ENCODE measurements around the gene ZBTB7B.

Gene ZBTB7B

GRCh38 chr1:155018617-155019348 lies 16.2 kb downstream of the ZBTB7B start:
- FAIRE-seq: no peak

DNA sequence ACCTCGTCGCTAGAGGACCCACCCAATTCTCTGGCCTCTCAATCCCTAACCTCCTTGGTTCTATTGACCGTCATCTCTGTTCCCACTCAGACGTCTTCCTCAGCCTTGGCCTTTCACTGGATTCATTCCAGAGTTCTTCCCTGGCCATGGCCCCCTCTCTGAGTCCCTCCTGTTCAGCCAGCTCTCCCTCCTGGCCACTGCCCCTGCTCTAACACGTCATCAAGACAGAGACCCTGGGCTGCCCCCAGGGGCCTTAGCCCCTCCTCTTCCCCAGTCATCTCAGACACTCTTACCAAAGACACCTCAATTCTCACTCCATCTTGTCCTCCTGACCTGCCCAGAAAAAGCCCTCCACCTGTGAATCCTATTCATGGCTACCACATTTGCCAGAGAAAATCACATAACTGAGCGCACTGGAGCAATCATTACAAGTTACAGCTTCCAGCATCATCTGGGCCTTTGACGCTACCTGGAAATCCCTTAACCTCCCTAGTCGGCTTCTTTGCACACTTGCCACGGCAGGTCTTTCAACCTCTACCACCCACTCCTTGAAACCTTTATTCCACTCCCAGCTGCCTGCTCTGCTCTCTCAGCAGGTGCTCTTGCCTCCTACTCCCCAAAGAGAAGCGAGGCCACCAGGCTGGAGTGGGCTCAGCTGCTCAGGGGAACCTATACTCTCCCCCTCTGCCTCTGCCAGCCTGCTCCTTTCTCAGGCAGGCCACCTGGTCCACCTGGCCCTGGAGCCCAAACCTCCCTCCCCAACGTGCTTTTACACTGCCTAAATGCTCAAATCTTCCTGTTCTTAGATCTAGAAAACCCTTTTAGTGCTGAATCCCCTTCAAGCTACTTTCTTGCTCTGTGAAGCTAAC lies 17.0 kb downstream of the ZBTB7B start:
- no peak for FAIRE-seq

DNA sequence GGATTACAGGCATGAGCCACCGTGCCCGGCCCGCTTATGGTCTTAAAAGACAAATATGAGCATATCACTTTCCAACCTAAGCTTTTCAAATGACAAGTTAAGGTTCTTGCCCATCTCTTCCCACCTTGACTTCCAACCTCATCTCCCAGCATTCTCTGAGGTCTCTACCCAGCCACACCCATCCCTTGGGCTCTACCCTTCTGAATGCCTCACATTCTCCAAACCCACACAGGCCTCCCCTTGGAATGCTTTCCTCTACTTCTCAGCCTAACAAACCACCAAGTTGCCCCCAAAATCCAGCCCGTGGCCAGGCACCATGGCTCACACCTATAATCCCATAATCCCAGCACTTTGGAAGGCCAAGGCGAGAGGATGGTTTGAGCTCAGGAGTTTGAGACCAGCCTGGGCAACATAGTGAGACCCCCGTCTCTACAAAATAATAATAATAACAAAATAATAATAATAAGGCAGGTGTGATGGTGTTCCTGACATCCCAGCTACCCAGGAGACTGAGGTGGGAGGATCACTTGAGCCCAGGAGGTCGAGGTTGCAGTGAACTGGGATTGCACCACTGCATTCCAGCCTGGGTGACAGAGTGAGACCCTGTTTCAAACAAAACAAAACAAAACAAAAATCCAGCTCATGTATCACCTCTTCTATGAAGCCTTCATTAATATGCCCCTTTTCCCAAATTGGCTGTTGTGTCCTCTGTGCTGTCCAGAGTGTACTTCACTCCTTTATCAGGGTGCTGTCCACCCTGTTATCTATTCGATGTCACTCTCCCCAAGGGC lies 19.7 kb downstream of the ZBTB7B start:
- no peak for FAIRE-seq

- FAIRE-seq: no peak
Observed at GRCh38 chr1:155022927-155023236, 20.3 kb downstream of the ZBTB7B start.

- FAIRE-seq: no peak
Observed at GRCh38 chr1:155023627-155024026, 21.0 kb downstream of the ZBTB7B start.

DNA sequence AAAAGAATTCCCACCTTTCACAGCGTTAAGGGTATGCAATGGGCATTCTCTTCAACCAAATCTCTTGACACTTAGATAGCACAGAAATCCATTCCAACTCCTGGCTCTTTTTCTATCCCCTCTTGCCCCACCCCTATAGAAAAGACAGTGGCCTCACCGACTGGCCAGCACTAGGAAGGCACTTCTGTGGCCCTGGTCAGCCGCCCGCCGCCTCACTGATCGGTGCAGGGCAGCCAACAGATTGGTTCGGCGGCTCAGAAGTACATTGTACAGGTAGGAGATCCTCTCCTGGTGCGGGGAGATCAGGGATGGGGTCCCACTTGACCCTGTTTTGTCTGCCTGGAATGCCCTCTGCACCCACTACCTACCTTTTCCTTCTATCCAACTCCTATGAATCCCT lies 21.7 kb downstream of the ZBTB7B start:
- no peak for FAIRE-seq

GRCh38 chr1:155026154-155026553 lies 23.6 kb downstream of the ZBTB7B start:
- FAIRE-seq: no peak

- FAIRE-seq: no peak
Observed at GRCh38 chr1:155026588-155026987, 24.0 kb downstream of the ZBTB7B start.

GRCh38 chr1:155029513-155030242 lies 27.1 kb downstream of the ZBTB7B start:
- no peak for FAIRE-seq

DNA sequence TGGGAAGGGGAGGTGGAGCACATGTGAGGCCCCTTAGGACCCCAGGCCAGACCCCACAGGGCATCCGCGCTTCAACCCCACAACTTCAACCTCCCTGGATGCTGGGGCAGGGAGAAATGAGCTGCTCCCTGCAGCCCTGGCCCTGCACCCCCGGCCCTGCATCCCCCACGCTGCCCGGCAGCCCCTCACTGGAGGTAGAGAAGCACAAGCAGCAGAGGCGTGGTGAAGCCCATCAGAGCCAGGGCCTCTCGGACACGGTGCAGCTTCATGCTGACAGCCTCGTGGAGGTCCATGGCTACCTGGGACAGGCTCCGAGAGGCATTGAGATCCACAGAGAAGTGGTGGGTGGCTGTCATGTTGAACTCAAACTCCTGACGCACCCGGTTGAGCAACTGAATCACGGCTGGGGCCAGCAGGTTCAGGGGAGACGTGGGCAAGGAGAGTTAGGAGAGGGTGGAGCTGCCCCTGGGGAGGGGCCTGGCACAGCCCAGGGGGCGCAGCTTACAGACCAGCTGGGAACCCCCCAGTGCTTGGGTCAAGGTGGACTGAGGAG lies 27.7 kb downstream of the ZBTB7B start:
- FAIRE-seq: no peak

DNA sequence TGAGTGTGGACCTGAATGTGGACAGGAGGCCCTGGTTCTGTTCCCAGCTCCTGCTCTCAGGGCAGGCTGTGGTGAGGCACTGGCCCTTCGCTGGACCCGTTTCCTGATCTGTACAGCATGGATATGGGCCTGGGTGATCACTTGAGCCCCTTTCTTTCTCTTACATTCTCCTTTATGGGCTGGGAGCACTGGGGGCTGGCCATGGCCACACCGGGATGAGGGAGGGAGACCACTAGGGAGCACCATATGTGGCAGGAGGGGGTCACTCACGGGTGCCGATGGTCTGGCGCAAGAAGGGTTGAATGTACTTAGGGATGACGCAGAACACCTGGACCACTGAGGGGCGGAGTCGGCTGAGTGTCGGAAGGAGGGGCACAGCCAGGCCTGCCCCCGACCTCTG lies 28.3 kb downstream of the ZBTB7B start:
- FAIRE-seq: no peak

GRCh38 chr1:155032886-155033285 lies 30.3 kb downstream of the ZBTB7B start:
- no peak for FAIRE-seq

GRCh38 chr1:155033524-155033923 lies 30.9 kb downstream of the ZBTB7B start, which contains the start of the genes DCST1 and DCST2:
TSS of gene DCST1 (plus strand) at chr1:155033824. CDS start at chr1:155034037, 213 bp downstream.
TSS of gene DCST2 (minus strand) at chr1:155033781. CDS start at chr1:155033701, 80 bp downstream.
- no peak for FAIRE-seq

- no peak for FAIRE-seq
Observed at GRCh38 chr1:155034318-155035208, 32.0 kb downstream of the ZBTB7B start.

- no peak for FAIRE-seq
Observed at GRCh38 chr1:155035936-155036335, 33.3 kb downstream of the ZBTB7B start.

DNA sequence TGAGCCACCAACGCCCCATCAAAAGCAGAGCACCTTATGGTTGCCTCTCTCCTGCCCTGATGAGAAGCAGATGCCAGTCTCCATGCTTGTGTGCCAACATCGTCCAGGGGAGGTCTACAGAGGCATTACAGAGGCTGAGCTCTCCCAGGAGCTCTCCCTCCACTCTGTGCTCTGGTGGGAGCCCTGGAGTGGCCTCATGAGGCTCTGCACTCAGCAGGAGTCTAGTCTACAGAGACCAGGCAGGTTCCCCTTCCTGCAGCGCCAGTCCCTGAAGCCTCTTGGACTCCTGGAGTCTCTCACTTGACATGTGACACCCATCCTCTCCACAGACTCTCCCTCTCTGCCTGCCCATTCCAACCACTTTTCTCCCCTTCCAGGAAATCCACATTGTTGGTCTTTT lies 34.4 kb downstream of the ZBTB7B start:
- no peak for FAIRE-seq

GRCh38 chr1:155037851-155038441 lies 35.3 kb downstream of the ZBTB7B start:
- FAIRE-seq: no peak

DNA sequence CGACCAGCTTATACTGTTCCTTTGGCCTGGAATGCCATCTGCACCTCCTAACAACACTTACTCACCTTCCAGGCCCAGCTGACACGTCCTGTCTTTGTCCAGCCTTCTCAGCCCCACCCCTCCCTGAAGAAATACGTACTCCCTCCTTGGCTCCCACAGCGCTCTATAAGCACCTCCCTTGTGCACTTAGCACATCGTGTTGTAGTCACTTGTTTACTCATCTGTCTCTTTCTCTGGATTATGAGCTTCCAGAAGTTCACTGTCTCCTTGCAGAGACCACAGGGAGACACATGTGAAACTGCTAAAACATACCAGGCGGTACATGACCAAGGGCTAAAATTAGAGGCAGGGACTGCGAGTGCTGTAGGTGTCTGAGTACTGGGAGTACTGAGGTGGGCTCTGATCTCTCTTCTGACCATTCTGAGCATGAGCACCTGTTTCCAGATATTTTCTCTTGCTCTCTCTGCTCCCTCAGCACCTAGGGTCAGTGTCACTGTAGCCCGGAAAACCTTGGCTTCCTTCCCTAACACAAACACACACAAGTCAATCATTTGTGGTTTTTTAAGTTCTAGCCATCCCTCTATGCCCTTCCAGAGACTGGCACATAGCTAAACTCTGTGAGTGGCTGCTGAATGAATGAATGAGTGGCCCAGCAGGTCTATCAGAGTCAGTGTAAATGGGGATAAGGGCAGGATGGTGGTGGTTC lies 36.2 kb downstream of the ZBTB7B start:
- no peak for FAIRE-seq

DNA sequence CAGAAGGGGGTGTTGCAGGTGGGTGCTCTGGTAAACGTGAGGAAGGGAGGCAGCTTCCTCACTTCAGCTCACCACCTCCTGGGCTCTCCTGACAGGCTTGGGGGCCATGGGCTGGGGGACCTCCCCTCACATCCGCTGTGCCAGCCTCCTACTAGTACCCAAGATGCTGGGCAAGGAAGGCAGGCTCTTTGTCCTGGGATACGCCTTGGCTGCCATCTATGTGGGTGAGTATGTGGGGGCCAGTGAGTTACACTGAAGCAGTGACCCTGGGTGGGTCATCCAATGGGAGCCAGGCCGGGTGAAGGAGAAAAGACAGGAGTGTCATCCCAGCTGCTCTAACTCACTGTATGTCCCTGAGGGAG lies 36.7 kb downstream of the ZBTB7B start:
- FAIRE-seq: no peak

Data from colon (tissue), 2 donors.